ENCODE data around the gene ZNRF3.

Gene ZNRF3

GRCh38 chr22:29049655-29050263, 166.4 kb downstream of the ZNRF3 start:
- Histone ChIP-seq H3K9ac (ENCODE audit: low read length) (no peak overlapping the region), H2AFZ (ENCODE audit: low read depth, low read length) (no peak overlapping the region), H3K79me2 (ENCODE audit: low read length) (no peaks in the 10 kb centered on the region), H3K4me2 (ENCODE audit: low read length) (no peak overlapping the region), H3K36me3 (replicated peaks; ENCODE audit: low read depth, low read length) (peaks cover 25% of the 10 kb centered on the region), H3K27me3 (ENCODE audit: low read depth, low read length) (no peaks in the 10 kb centered on the region), H3K4me3 (ENCODE audit: low read length) (no peak overlapping the region), H3K9me3 (ENCODE audit: insufficient read depth, low read length) (no peaks in the 10 kb centered on the region), H3K27ac (ENCODE audit: low read length) (no peak overlapping the region), H4K20me1 (ENCODE audit: insufficient read depth, low read length) (no peaks in the 10 kb centered on the region; the same call in 1 of the 2 replicates), H3K4me1 (ENCODE audit: low read length) (no peaks in the 10 kb centered on the region)
- TF ChIP-seq CTCF (IDR thresholded peaks at IDR 0.05; ENCODE audit: low read depth, low read length) (no peak), EZH2phosphoT487 (IDR thresholded peaks at IDR 0.05; ENCODE audit: low read depth) (no peak)

GRCh38 chr22:29050457-29050856, 167.1 kb downstream of the ZNRF3 start:
- Histone ChIP-seq H3K9ac (ENCODE audit: low read length) (no peak overlapping the region), H3K4me1 (ENCODE audit: low read length) (no peaks in the 10 kb centered on the region), H3K27ac (ENCODE audit: low read length) (no peak overlapping the region), H3K36me3 (replicated peaks; ENCODE audit: low read depth, low read length) (peaks cover 25% of the 10 kb centered on the region), H3K9me3 (ENCODE audit: insufficient read depth, low read length) (no peaks in the 10 kb centered on the region), H3K79me2 (ENCODE audit: low read length) (no peaks in the 10 kb centered on the region), H2AFZ (ENCODE audit: low read depth, low read length) (no peak overlapping the region), H3K4me2 (ENCODE audit: low read length) (no peak overlapping the region), H3K27me3 (ENCODE audit: low read depth, low read length) (no peaks in the 10 kb centered on the region), H4K20me1 (ENCODE audit: insufficient read depth, low read length) (no peaks in the 10 kb centered on the region; the same call in 1 of the 2 replicates), H3K4me3 (ENCODE audit: low read length) (no peak overlapping the region)
- TF ChIP-seq CTCF (IDR thresholded peaks at IDR 0.05; ENCODE audit: low read depth, low read length) (no peak), EZH2phosphoT487 (IDR thresholded peaks at IDR 0.05; ENCODE audit: low read depth) (no peak)

- peaks cover 16% of the 10 kb centered on the region for H3K36me3 ChIP-seq (replicated peaks; ENCODE audit: low read depth, low read length)
- H3K9ac ChIP-seq (ENCODE audit: low read length), result no peak overlapping the region
- no peaks in the 10 kb centered on the region for H3K27me3 ChIP-seq (ENCODE audit: low read depth, low read length)
- no peaks in the 10 kb centered on the region for H3K4me1 ChIP-seq (ENCODE audit: low read length)
- H4K20me1 ChIP-seq (ENCODE audit: insufficient read depth, low read length), result no peaks in the 10 kb centered on the region; the same call in 1 of the 2 replicates
- no peak overlapping the region for H3K4me3 ChIP-seq (ENCODE audit: low read length)
- H3K27ac ChIP-seq (ENCODE audit: low read length), result no peak overlapping the region
- no peaks in the 10 kb centered on the region for H3K9me3 ChIP-seq (ENCODE audit: insufficient read depth, low read length)
- no peak overlapping the region for H3K4me2 ChIP-seq (ENCODE audit: low read length)
- TF ChIP-seq CTCF (IDR thresholded peaks at IDR 0.05; ENCODE audit: low read depth, low read length) (no peak), EZH2phosphoT487 (IDR thresholded peaks at IDR 0.05; ENCODE audit: low read depth) (no peak)
- no peak overlapping the region for H2AFZ ChIP-seq (ENCODE audit: low read depth, low read length)
- no peaks in the 10 kb centered on the region for H3K79me2 ChIP-seq (ENCODE audit: low read length)
Measured at GRCh38 chr22:29053048-29053702, 169.8 kb downstream of the ZNRF3 start.

GRCh38 chr22:29054251-29054767, 170.9 kb downstream of the ZNRF3 start:
- Histone ChIP-seq H3K4me1 (ENCODE audit: low read length) (no peaks in the 10 kb centered on the region), H3K9ac (ENCODE audit: low read length) (no peak overlapping the region), H3K79me2 (ENCODE audit: low read length) (no peaks in the 10 kb centered on the region), H3K4me3 (ENCODE audit: low read length) (no peak overlapping the region), H3K4me2 (ENCODE audit: low read length) (no peak overlapping the region), H3K27me3 (ENCODE audit: low read depth, low read length) (no peaks in the 10 kb centered on the region), H2AFZ (ENCODE audit: low read depth, low read length) (no peak overlapping the region), H4K20me1 (ENCODE audit: insufficient read depth, low read length) (no peaks in the 10 kb centered on the region; the same call in 1 of the 2 replicates), H3K27ac (ENCODE audit: low read length) (no peak overlapping the region), H3K9me3 (ENCODE audit: insufficient read depth, low read length) (no peaks in the 10 kb centered on the region), H3K36me3 (replicated peaks; ENCODE audit: low read depth, low read length) (peaks cover 12% of the 10 kb centered on the region)
- TF ChIP-seq EZH2phosphoT487 (IDR thresholded peaks at IDR 0.05; ENCODE audit: low read depth) (no peak), CTCF (IDR thresholded peaks at IDR 0.05; ENCODE audit: low read depth, low read length) (no peak)
